GM18861 (cell line): ENCODE data around the gene EPO.

Experiments
- ATAC-seq: cut with Tn5 transposase; IDR thresholded peaks from one replicate; pipeline ENCODE4 v1.9.1; 2021; ENCODE audit not compliant: unreplicated experiment

EPO gene

DNA sequence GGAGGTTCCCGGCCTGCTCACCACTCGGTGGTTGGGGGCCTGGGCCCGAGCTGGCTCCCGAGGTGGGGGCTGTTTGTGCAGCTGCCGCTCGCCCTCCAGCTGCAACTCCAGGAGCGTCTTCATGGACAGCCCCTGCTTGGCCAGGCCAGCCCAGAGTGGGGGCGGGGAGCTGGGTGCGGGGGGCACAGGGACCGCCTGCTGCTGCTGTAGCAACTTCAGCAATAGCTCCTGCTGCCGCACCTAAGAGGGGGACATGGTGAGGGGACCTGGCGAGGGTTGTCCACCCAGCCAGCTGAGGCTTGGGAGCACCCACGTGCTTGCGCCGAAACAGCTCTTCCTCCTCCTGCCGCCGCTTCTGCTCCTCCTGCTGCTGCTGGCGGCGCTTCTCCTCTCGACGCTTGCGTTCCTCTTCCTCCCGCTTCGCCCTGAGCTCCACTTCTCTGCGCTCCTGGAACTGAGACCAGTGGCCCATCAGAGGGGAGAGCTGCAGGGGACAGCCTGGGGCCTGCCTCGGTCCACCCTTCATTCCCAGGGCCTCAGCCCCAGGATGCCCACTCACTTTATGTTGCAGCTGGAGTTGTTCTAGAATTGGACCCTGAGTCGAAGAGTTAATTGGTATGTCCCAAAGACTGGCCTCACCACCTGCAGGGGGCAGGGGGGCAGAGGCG lies 37.1 kb upstream of the EPO start:
- ATAC-seq, result no peak

DNA sequence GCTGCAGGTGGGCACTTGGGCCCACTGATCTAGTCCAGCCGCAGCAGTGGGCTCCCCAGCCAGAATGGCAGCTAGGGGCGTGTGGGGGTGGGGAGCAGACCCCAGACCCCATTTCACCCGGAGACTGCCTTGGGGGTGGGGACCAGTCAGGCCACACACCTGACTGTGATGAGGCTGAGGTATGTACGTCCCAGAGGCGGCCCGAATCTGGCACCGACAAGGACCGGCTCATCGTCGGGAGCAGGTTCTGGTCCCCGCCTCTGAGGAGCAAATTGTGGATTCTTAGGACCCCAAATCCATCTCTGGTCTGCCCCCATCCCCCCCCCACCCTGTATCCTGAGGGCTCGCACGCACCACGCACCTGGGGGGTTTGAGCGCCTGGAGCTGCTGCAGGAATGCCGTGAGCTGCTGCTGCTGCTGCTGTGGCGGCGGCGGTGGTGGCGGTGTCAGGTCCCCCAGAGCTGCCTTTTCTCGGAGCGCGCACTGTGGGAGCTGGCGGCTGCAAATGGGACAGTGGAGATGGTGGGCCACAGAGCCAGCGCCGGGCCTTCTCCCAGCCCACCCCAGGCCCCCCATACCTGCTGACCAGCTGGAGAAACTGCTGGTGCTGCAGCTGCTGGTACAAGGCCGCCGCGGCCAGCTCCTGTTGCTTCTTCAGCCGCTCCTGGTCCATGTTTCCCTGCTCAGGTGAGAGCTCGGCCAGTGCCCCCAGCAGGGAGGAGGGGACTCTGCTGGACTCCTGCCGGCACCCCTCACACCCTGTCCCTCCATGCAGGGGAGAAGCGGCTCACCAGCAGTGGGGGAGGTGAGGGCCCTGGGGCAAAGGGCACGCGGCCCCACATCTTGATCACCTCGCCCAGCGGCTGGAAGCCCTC lies 36.4 kb upstream of the EPO start:
- no peak for ATAC-seq

DNA sequence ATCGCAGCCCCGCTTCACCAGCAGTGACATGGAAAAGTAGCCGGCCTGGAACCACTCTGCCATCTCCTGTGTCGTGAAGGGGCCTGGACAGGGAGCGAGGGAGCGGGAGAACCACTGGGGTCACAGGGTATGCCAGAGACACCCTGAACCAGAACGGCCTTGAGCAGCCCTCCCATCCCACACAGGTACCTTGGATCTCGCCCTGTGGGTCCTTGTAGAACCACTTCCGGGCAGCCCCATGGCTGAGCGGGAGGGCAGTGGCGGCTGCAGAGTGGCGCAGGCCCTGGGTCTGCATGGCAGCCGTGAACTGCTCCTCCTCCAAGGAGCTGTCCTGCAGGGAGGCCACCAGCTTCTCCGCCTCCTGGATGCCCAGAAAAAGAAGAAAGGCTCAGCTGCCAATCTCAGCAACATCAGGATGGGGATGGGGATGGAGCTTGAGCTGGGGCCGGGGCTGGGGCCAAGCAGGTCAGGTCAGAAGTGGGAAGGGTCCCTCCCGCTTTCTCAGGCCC lies 35.7 kb upstream of the EPO start:
- no peak for ATAC-seq

DNA sequence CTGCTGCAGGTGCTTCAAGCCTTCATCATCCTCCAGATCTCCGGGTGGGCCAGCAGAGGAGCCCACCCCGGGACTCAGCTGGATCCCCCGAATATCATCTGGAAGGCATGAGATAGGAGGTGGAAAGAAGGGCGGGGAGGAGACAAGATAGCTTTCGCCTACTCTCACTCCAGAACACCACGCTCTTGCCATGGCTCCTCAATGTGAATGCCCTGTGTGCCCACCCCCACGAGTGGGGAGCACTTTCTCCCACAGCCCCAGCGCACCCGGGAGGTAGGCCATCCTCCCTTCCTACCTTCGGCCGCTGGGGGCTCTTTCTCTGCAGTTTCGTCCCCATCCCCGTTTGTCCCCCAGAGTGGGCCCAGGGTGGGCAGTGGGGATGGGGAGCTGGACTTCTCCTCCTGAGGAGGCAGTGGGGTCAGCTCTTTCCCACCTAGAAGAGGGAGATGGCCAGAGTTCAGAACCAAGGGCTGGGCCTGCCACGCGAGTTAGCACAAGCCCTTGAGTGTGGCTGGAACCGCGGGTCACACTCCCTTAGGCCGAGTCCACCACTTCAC lies 35.1 kb upstream of the EPO start:
- ATAC-seq, result no peak

DNA sequence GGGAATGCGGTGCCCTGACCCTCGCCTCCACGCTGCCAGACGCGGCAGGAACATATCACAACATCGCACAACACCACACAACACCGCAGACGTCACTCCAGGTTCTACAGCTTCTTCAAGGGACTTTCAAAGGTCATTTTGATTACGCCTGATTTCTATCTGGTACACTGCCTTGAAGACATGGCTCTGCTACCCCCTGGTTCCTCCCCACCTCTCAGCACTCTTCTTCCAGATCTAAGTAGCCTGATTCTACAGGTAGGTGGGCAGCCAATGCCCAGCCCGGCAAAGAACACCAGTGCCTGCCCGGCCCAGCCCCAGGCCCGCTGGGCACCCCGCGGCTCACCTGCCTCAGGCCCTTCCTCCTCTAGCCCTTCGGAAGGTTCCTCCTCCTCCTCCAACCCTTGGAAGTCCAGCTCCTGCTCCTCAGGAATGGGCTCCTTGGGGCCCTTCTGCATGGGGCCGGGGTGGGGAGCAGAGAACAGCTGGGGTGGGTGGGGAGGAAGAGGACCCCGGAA lies 34.6 kb upstream of the EPO start:
- no peak for ATAC-seq

GRCh38 chr7:100686201-100686821 lies 34.0 kb upstream of the EPO start:
- no peak for ATAC-seq

GRCh38 chr7:100686822-100687211 lies 33.5 kb upstream of the EPO start:
- no peak for ATAC-seq

DNA sequence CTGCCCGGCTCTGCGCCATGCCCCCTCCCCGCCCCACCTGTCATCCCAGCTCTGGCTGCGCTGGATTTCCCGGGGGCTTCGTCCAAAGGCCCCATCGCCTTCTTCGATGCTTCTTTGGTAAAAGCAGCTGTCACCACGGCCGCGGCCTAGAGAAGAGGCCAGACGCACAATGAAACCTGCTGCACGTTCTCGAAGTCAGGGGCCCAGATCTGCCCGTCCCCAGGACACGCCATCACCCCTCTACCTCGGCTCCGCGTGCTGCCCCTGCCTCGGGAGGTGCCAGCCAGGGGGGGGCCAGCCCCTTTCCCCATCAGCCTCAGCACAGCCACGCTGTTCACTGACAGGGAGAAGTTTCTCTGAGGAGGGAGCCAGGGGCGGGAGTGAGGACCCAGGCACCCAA lies 33.0 kb upstream of the EPO start:
- ATAC-seq, result no peak

GRCh38 chr7:100687751-100688300 lies 32.4 kb upstream of the EPO start:
- no peak for ATAC-seq

GRCh38 chr7:100688326-100688860 lies 31.9 kb upstream of the EPO start:
- no peak for ATAC-seq

DNA sequence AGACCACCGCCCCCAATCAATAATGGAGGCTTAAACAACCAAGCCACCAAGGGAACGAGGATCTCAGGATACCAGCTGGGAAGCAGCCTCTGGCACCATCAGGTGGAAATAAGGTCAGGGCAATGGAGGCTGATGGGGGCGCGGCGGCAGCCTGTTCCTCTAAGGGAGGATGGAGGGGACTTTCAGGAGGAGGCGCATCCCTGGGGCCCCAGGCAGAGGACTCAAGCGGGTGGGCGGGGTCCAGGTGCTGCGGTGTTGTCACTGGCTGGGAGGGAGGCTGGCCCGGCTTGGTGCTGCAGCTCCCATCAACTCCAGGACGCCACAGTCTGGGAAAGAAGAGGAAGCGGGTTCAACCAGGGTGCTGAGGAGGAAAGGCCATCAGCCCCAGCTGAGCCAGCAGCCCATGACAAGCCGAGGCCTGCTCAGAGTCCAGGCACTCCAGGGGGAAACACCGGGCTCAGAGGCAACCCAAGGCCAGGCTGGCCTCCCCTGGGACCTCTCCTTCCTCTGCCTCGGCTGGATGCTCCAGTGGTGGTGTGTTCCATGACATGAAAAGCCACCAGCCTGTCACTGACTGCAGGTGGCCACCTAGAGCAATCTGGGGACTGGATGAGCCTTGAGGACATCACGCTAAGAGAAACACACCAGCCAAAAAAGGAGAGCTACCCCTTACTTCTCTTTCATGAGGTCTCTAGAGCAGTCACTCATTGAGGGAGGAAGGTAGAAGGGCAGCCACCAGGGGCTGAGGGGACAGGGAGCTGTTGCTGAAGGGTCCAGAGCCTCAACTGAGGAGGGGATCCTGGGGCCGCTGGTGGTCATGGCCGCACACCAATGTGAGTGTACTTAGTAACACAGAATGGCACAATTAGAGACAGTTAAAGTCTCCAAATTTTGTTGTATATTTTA lies 30.8 kb upstream of the EPO start:
- no peak for ATAC-seq

DNA sequence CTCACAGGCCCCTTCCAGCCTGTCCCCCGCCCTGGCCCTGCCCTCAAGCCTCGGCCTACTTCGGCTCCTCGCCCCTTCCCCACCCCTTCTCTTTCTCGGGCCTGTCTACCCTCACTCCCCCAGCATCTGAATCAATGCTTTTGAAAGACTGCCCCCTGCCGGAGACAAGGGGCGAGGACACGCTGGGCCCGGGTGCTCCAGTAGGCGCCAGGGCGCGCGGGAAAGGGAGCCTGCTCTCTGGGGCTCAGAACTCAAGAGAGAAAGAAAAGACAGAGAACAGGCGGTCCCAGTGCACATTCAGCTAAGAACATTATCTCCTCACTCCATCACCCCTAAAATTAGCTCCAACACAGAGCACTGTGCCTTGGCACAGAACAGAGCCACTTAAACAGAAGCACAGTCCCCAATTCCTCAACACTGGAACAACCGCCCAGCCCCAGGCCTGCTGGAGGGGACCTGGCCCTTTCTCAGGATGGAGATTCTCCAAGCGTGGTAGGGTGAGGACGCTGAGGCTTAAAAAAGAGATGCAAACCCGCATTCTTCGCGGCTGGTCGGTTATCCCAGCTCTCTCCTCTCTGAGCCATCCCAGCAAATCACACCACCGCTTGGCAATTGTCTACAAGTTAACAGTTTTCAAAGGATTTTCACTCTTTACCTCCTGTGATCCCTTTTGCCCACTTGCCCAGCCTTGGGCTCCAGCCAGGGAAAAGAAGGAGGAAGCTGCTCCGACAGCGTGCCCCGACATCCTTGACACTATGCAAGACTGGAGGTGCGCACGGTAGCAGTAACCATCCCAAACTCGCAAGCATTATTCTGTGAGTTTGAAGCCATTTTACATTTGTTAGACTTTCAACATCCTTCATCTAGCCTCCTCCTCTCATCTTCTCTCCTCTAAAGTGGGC lies 28.3 kb upstream of the EPO start:
- peak; percentile 39 for ATAC-seq

DNA sequence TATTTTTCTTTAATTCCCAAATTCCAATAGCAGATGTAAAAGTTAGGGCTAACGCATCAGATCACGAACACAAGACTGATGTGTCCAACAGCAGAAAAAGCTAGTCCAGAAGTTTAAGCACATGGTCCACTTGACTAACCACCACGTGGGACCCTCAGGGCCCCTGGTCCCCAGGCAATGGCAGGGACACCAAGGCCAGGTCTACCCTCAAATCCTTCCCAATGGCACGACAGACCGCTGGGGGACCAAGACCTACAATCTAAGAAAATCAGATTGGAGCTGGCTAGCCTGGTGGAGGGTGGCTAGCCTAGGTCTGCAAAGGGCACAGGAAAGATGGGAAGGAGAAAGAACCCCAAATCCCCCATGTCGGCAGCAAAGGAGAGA lies 27.7 kb upstream of the EPO start:
- no peak for ATAC-seq

DNA sequence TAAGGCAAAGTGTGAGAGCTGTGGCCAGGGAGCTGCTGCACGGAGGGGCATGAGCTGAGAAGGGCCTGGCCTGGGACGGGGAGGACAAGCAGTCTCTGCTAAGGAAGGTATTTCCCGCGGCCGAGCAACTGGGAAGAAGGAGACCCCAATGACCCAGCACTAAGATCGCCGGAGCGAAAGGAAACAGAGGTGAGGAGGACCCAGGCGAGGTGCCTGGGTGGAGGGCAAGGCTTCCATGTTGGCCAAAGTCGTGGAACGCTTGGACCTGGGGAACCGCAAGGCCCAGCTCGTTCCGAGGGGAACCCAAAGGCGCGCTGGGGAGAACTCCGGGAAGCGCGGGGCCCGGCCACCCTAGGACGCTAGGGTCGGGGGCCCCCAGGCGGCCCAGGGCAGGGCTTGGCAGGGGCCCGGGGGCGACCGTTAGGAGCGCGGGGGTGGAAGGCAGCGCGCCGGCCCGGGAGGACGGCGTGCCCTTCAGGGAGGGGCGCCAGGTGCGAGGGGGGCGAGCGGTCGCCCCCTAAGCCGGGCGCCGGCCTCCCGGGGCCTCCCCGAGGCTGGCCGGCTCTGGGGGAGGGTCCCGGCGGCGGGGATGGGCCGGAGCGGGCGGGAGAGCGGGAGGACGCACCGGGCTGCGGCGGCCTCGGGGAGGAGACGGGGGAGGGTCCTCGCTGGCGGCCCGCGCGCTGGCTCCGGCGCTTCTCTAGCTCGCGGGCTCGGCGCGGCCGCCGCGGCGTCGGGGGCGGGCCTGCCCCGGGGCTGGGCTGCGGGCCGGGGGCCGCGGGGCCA lies 26.8 kb upstream of the EPO start:
- no peak for ATAC-seq

DNA sequence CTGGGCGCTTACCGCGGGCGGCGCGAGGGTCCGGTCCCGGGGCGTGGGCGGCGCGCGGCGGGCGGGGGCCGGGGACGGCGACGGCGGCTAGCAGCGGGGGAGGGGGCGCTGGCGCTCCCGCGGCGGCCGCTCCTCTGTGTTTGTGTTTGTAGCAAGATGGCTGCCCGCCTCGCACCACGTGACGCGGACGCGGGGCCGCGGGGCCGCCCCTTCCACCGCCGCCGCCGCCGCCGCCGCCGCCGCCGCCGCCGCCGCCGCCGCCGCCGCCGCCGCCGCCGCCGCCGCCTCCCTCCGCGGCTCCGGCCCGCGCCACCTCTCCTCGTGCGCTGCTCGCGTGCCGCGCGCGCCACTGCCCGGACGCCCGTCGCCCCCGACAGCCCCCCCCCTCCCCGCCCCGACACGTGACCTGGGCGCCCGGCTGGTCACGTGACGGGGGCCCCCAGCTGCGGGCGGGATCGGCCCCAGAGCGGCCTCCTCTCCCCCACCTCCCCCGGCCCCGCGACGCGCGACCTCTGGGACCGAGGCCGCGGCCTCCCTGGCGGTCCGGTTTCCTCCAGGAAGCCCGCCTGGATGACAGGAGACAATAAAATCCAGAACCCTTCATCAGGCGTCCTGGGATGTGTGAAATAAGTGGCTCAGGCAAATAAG lies 26.0 kb upstream of the EPO start, which contains the start of gene GIGYF1:
Gene GIGYF1 (minus strand): TSS at position 153 of the 648 bp plus-strand sequence. CDS start 6,012 bp downstream, outside the sequence.
- no peak for ATAC-seq

GRCh38 chr7:100696123-100696521 lies 24.1 kb upstream of the EPO start:
- ATAC-seq, result no peak

DNA sequence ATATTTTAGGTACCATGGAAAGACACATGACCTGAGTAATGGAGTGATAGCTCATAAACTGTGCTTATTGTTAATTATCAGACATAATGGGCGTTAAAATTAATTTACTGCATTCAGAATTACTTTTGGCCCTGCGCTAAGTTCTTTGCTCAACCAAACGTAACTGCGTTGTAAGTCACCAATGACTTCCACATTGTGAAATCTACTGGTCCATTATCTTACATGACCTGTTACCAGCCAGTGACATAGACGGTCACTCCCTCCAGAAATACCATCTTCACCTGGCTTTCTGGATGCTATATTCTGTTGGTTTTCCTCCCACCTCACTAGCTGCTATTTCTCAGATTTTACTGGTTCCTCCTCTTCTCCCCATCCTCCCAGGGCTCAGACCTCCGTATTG lies 21.2 kb upstream of the EPO start:
- no peak for ATAC-seq
